SJCRH30 (cell line): ENCODE data around the gene PI4KB. TPM values are rescaled to one million over a fixed set of nuclear protein-coding genes. Genes with fewer than 3 reads are reported as not detected.

Experiments
- DNase-seq, 2 experiments: peaks; one replicate each; pipeline ENCODE4 v3.0.0-alpha.2; 2015 to 2020
- H3K27ac ChIP-seq: fragments of 250-450 bp; sonication (Bioruptor Pico); 2 replicates; pipeline ENCODE4 v1.5.1; 2020; ENCODE audit warnings: mild to moderate bottlenecking, moderate library complexity
- H3K27me3 ChIP-seq: fragments of 250-450 bp; sonication (Bioruptor Pico); 2 replicates; pipeline ENCODE4 v1.5.1; 2020; ENCODE audit warnings: mild to moderate bottlenecking, moderate library complexity
- H3K36me3 ChIP-seq: fragments of 250-450 bp; sonication (Bioruptor Pico); 2 replicates; pipeline ENCODE4 v1.5.1; 2020; ENCODE audit warnings: mild to moderate bottlenecking, moderate library complexity
- H3K4me1 ChIP-seq: fragments of 250-450 bp; sonication (Bioruptor Pico); 2 replicates; pipeline ENCODE4 v1.5.1; 2020; ENCODE audit warnings: mild to moderate bottlenecking, moderate library complexity
- H3K4me3 ChIP-seq: fragments of 250-450 bp; sonication (Bioruptor Pico); 2 replicates; pipeline ENCODE4 v1.5.1; 2020; ENCODE audit warnings: mild to moderate bottlenecking, moderate library complexity
- H3K9me3 ChIP-seq: fragments of 250-450 bp; sonication (Bioruptor Pico); replicated peaks from 2 replicates; pipeline ENCODE4 v1.5.1; 2020; ENCODE audit warnings: mild to moderate bottlenecking, moderate library complexity
- total RNA-seq: library from RNA; depleted of rRNA; stranded (reverse); fragments of >200 nt; shearing (Covaris generic); gene quantifications from 2 replicates; pipeline ENCODE4 v1.2.3, GENCODE V29; 2014; rRNA removed

The PI4KB gene
- total RNA-seq, 1 experiment from 2014 or later, result 32.3 TPM

DNA sequence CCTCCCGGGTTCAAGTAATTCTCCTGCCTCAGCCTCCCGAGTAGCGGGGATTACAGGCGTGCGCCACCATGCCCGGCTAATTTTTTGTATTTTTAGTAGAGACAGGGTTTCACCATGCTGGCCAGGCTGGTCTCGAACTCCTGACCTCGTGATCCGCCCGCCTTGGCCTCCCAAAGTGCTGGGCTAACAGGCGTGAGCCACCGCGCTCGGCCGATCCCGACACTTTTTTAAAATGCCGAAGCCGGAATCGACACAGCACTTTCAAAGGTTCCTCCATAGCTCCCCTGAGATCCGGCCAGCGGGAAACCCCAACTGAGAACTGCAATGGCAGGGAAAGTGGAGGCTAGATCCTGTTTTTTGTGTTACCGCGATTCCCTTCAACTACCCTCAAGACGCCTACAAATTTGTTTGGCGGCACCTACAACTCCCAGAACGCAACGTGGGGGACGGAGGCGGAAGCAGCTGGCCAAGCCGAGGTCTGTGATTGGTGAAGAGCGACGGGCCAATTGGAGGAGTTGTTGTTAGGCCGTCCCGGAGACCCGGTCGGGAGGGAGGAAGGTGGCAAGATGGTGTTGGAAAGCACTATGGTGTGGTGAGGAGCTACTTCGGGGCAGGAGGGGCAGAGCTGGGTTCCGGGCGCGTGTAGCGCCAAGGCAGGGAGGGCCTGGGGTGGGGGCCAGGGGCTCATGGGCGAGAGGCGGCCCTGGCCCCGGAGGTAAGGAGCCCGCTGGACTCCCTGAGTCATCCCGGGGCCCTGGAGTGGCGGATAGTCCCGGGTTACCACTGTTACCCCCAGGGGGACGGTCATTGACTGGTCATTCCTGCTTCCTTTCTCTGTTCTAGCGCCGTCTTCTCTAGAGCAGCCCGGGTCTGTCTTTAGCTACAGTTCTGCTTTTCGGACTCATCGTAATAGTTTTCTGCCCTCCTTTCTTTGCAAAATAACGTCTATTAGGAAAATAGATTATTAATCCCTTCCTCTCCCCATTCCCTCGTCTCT lies 72.7 kb downstream of the PI4KB start, which contains the start of gene PSMD4:
Gene PSMD4, plus strand, starts transcription at position 518 of the 997 bp plus-strand sequence. Its CDS starts 49 bp downstream, at position 567.
- Histone ChIP-seq H3K4me3 (peak within 1 kb of the TSS; percentile 82), H3K27me3 (no peaks in the 10 kb centered on the region), H3K27ac (peak within 1 kb of the TSS; percentile 80), H3K36me3 (peaks cover 8% of the 10 kb centered on the region), H3K9me3 (no peaks in the 10 kb centered on the region), H3K4me1 (no peaks in the 10 kb centered on the region)
- peak; percentile 94 to 97 for DNase-seq

- Histone ChIP-seq H3K27me3 (no peaks in the 10 kb centered on the region), H3K27ac (no peak overlapping the region), H3K4me3 (no peak overlapping the region), H3K9me3 (no peaks in the 10 kb centered on the region), H3K4me1 (no peaks in the 10 kb centered on the region), H3K36me3 (peaks cover 21% of the 10 kb centered on the region)
- peak; percentile 56 to 75 for DNase-seq
These were observed 75.4 kb downstream of the PI4KB start for GRCh38 chr1:151251656-151252470.

DNA sequence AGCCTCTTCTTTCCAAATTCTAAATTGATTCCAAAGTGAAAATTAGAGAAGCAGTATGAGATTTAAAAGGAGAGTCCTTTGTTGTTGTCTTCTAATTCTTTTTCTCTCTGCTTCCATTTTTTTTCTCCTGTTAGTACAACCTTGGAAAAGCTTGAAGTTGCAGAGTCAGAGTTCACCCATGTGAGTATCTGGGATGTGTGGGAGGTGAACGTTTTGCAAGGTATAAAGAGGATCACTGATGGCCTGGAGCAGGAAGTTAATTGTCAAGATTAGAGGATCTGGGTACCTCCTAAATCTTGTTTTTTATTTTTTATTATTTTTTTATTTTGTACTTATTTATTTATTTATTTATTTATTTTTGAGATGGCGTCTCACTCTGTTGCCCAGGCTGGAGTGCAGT lies 80.4 kb downstream of the PI4KB start:
- H3K4me3 ChIP-seq, result no peak overlapping the region
- no peaks in the 10 kb centered on the region for H3K27me3 ChIP-seq
- no peak overlapping the region for H3K27ac ChIP-seq
- no peaks in the 10 kb centered on the region for H3K4me1 ChIP-seq
- no peaks in the 10 kb centered on the region for H3K9me3 ChIP-seq
- no peak for DNase-seq
- H3K36me3 ChIP-seq, result peaks cover 59% of the 10 kb centered on the region

GRCh38 chr1:151243683-151244216 lies 83.5 kb downstream of the PI4KB start:
- Histone ChIP-seq H3K36me3 (peaks cover 72% of the 10 kb centered on the region), H3K4me1 (no peaks in the 10 kb centered on the region; the same call in 1 of the 2 replicates), H3K4me3 (no peak overlapping the region), H3K27me3 (no peaks in the 10 kb centered on the region), H3K27ac (no peak overlapping the region), H3K9me3 (no peaks in the 10 kb centered on the region)
- DNase-seq, result no peak

DNA sequence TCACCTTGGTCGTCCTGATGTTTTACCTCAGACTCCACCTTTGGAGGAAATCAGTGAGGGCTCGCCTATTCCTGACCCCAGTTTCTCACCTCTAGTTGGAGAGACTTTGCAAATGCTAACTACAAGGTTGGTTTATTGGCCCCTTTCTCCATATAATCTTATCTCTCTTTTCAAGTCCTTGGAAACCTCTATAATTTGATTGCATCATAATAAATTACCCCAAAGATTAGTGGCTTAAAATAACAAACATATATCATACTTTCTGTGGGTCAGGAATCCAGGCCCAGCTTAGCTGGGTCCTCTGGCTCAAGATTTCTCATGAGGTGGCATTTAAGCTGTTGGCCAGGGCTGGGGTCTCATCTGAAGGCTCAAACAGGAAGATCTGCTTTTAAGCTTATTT lies 84.8 kb downstream of the PI4KB start:
- H3K36me3 ChIP-seq, result peaks cover 81% of the 10 kb centered on the region
- no peak for DNase-seq
- H3K9me3 ChIP-seq, result no peaks in the 10 kb centered on the region
- H3K4me3 ChIP-seq, result no peak overlapping the region
- H3K4me1 ChIP-seq, result peaks cover 3% of the 10 kb centered on the region; the same call in 1 of the 2 replicates
- no peaks in the 10 kb centered on the region for H3K27me3 ChIP-seq
- H3K27ac ChIP-seq, result no peak overlapping the region

Other genes starting within 250 kb of the PI4KB start
- gene SEMA6C, start 180.8 kb downstream of the PI4KB start, total RNA-seq, result 11.2 and 12.5 TPM in 2 replicates
- gene TNFAIP8L2, start 170.8 kb downstream of the PI4KB start, total RNA-seq, result not detected in 2 replicates
- gene LYSMD1, start 161.5 kb downstream of the PI4KB start, total RNA-seq, result 13.4 and 15.8 TPM in 2 replicates
- 48.9 and 57.8 TPM in 2 replicates for gene SCNM1, start 161.3 kb downstream of the PI4KB start, total RNA-seq
- gene TMOD4, start 151.4 kb downstream of the PI4KB start, total RNA-seq, result not detected in 2 replicates
- 49.4 and 55.2 TPM in 2 replicates for gene VPS72, start 137.2 kb downstream of the PI4KB start, total RNA-seq
- gene PIP5K1A, start 128.9 kb downstream of the PI4KB start, total RNA-seq, result 85.0 and 99.3 TPM in 2 replicates
- gene PSMD4, start 72.7 kb downstream of the PI4KB start, total RNA-seq, result 130 and 132 TPM in 2 replicates
- 16.1 and 17.6 TPM in 2 replicates for gene ZNF687, start 45.1 kb downstream of the PI4KB start, total RNA-seq
- gene RFX5, start 19.8 kb upstream of the PI4KB start, total RNA-seq, result 29.1 and 33.2 TPM in 2 replicates
- 10.4 and 11.8 TPM in 2 replicates for gene SELENBP1, start 45.3 kb upstream of the PI4KB start, total RNA-seq
- gene PSMB4, start 72.2 kb upstream of the PI4KB start, total RNA-seq, result 355 and 363 TPM in 2 replicates
- 32.1 and 39.5 TPM in 2 replicates for gene POGZ, start 132.1 kb upstream of the PI4KB start, total RNA-seq
- gene CGN, start 184.0 kb upstream of the PI4KB start, total RNA-seq, result 1.2 TPM in 2 replicates
- gene TUFT1, start 212.9 kb upstream of the PI4KB start, total RNA-seq, result 8.1 and 8.3 TPM in 2 replicates